Hepatocyte (in vitro differentiated cells): ENCODE data around the gene CYB5R3. TPM values are rescaled to one million over a fixed set of nuclear protein-coding genes. Genes with fewer than 3 reads are reported as not detected.

Experiments used
- DNase-seq: peaks from one replicate; pipeline ENCODE4 v3.0.0-alpha.2; 2016; ENCODE audit warnings: low spot score
- H2AFZ ChIP-seq: fragments of 200-600 bp; sonication (generic); 2 replicates; pipeline ENCODE4 v1.6.0; 2016; ENCODE audit warnings: antibody characterized with exemption, mild to moderate bottlenecking
- H3K27ac ChIP-seq: fragments of 200-600 bp; sonication (generic); 2 replicates; pipeline ENCODE4 v1.5.1; 2016; ENCODE audit warnings: mild to moderate bottlenecking
- H3K27me3 ChIP-seq: fragments of 200-600 bp; sonication (generic); 2 replicates; pipeline ENCODE4 v1.6.1; 2016
- H3K36me3 ChIP-seq: fragments of 200-600 bp; sonication (generic); replicated peaks from 2 replicates; pipeline ENCODE4 v1.5.1; 2016; ENCODE audit warnings: low read depth; ENCODE audit not compliant: insufficient read depth
- H3K4me1 ChIP-seq: fragments of 200-600 bp; sonication (generic); 2 replicates; pipeline ENCODE4 v1.5.1; 2016; ENCODE audit warnings: mild to moderate bottlenecking, moderate library complexity; ENCODE audit not compliant: insufficient read depth
- H3K4me2 ChIP-seq: fragments of 200-600 bp; sonication (generic); 2 replicates; pipeline ENCODE4 v1.6.0; 2016
- H3K4me3 ChIP-seq: fragments of 200-600 bp; sonication (generic); 2 replicates; pipeline ENCODE4 v1.5.1; 2016; ENCODE audit warnings: mild to moderate bottlenecking
- H3K79me2 ChIP-seq: fragments of 200-600 bp; sonication (generic); 2 replicates; pipeline ENCODE4 v1.6.0; 2017; ENCODE audit warnings: mild to moderate bottlenecking
- H3K9me2 ChIP-seq: fragments of 200-600 bp; sonication (generic); replicated peaks from 2 replicates; pipeline ENCODE4 v1.6.0; 2017; ENCODE audit warnings: mild to moderate bottlenecking; ENCODE audit not compliant: insufficient read depth
- H3K9me3 ChIP-seq: fragments of 200-600 bp; sonication (generic); 2 replicates; pipeline ENCODE4 v1.5.1; 2016; ENCODE audit warnings: low read depth, mild to moderate bottlenecking
- H4K20me1 ChIP-seq: fragments of 200-600 bp; sonication (generic); 2 replicates; pipeline ENCODE4 v1.6.0; 2016; ENCODE audit warnings: mild to moderate bottlenecking; ENCODE audit not compliant: insufficient read depth, poor library complexity, severe bottlenecking
- CTCF ChIP-seq: fragments of 200-600 bp; sonication (generic); IDR thresholded peaks from 2 replicates; pipeline ENCODE4 v1.5.1; 2016; ENCODE audit warnings: antibody characterized with exemption, mild to moderate bottlenecking; ENCODE audit not compliant: poor library complexity
- EZH2 ChIP-seq: fragments of 200-600 bp; sonication (generic); IDR thresholded peaks from 2 replicates; pipeline ENCODE4 v1.6.1; 2016; ENCODE audit warnings: antibody characterized with exemption, mild to moderate bottlenecking, borderline replicate concordance
- EZH2phosphoT487 ChIP-seq: fragments of 200-600 bp; sonication (generic); IDR thresholded peaks from one replicate; pipeline ENCODE4 v1.6.1; 2018; ENCODE audit warnings: antibody characterized with exemption, mild to moderate bottlenecking, low read depth, moderate library complexity; ENCODE audit not compliant: unreplicated experiment, severe bottlenecking
- WGBS: methylation state at CpG from one replicate; pipeline ENCODE4 v1.1.6; 2016; ENCODE audit warnings: low lambda C conversion rate; ENCODE audit errors: missing lambda C conversion rate; 5-methylcytosine and 5-hydroxymethylcytosine counted together
- polyA plus RNA-seq: library from polyadenylated mRNA; unstranded; fragments of >200 nt; fragmentation: Nextera tagmentation; extraction: Ambion mirVana; gene quantifications from 2 replicates; pipeline ENCODE4 v1.2.1, GENCODE V29; 2016
- total RNA-seq: library from RNA; depleted of rRNA; stranded (reverse); fragments of >200 nt; gene quantifications from 2 replicates; pipeline ENCODE4 v1.2.3, GENCODE V29; 2014

CYB5R3 gene
- total and polyA plus RNA-seq, 2 experiments from 2014 or later = 119 to 438 TPM

DNA sequence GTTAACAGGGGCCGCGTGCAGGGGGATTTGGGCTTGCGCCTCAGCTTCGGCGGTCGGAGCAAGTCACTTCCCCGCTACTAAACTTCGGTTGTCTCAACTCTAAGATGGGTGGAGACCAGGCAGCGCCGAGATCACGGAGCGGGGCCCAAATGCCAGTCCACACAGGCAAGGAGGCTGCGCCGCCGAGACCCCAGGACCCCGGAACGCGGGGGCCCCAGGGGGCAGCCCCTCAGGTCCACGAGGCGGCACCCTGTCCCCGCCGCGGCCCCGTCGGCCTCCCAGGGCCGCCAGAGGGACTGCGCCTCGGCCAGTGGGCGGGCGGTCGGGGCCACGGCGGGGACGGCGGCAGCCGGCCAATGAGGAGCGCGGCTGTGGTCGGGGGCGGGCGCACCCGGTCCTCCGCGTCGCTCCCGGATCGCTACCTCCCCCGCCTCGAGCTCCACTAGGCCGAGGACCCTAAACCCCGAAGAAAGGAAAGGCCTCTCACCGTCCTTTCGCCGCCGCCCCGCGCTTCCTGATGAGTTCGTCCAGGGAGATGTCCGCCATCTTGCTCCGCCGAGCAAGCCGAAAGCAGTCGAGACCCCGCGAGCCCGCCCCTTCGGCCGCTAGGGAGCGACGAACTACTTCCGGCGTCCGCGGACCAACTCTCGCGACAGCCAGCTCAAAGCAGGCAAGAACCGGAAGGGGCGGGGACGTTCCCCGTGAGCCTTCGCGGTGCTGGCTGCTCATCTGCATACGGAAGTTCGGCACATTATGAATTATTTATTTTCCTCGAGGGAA, 34.7 kb downstream of the CYB5R3 start, which contains the start of gene POLDIP3:
Gene POLDIP3 (minus strand): TSS at position 572 of the 780 bp plus-strand sequence. CDS start 26 bp downstream, at position 546.
- Histone ChIP-seq H3K9me3 (no peaks in the 10 kb centered on the region), H3K4me3 (peak within 1 kb of the TSS; percentile 75), H4K20me1 (peaks cover 41% of the 10 kb centered on the region), H3K79me2 (peaks cover 46% of the 10 kb centered on the region), H3K27me3 (no peaks in the 10 kb centered on the region), H3K9me2 (no peaks in the 10 kb centered on the region), H3K4me1 (peaks cover 24% of the 10 kb centered on the region), H3K27ac (peak within 1 kb of the TSS; percentile 90), H3K4me2 (peak within 1 kb of the TSS; percentile 77), H2AFZ (peak within 1 kb of the TSS; percentile 34), H3K36me3 (no peaks in the 10 kb centered on the region)
- TF ChIP-seq EZH2phosphoT487 (no peak), EZH2 (no peak), CTCF (peak; percentile 8)
- DNase-seq = peak; percentile 100
- WGBS = under 1% methylated on average over 56 of the region's 85 CpGs

- peaks cover 30% of the 10 kb centered on the region for H3K4me1 ChIP-seq
- H3K36me3 ChIP-seq = no peaks in the 10 kb centered on the region
- DNase-seq = no peak
- H3K27ac ChIP-seq = peak overlapping the region; percentile 90
- peaks cover 47% of the 10 kb centered on the region for H4K20me1 ChIP-seq
- H3K79me2 ChIP-seq = peaks cover 52% of the 10 kb centered on the region
- H3K9me2 ChIP-seq = no peaks in the 10 kb centered on the region
- no peaks in the 10 kb centered on the region for H3K27me3 ChIP-seq
- TF ChIP-seq EZH2 (no peak), CTCF (no peak), EZH2phosphoT487 (no peak)
- peak overlapping the region; percentile 34 for H2AFZ ChIP-seq
- under 1% methylated on average over 10 of the region's 10 CpGs for WGBS
- peak overlapping the region; percentile 75 for H3K4me3 ChIP-seq
- no peaks in the 10 kb centered on the region for H3K9me3 ChIP-seq
- peak overlapping the region; percentile 77 for H3K4me2 ChIP-seq
These were observed 35.3 kb downstream of the CYB5R3 start for GRCh38 chr22:42613872-42614301.

- Histone ChIP-seq H3K4me3 (no peak overlapping the region), H3K27ac (no peak overlapping the region), H3K79me2 (peaks cover 68% of the 10 kb centered on the region), H3K4me2 (peak overlapping the region; percentile 77), H3K9me2 (no peaks in the 10 kb centered on the region), H3K36me3 (no peaks in the 10 kb centered on the region), H3K27me3 (no peaks in the 10 kb centered on the region), H2AFZ (no peak overlapping the region), H3K9me3 (no peaks in the 10 kb centered on the region), H3K4me1 (peaks cover 31% of the 10 kb centered on the region), H4K20me1 (peaks cover 56% of the 10 kb centered on the region)
- no peak for DNase-seq
- TF ChIP-seq EZH2 = no peak
- TF ChIP-seq EZH2phosphoT487 = no peak
- no peak for TF ChIP-seq CTCF
- WGBS = 95% methylated on average over 11 of the region's 11 CpGs
These were observed 36.9 kb downstream of the CYB5R3 start for GRCh38 chr22:42612336-42612735.
